WERI-Rb-1 (cell line): ENCODE results near the gene GLIS1.

Experiments
- DNase-seq: peaks from one replicate; pipeline ENCODE4 v3.0.0-alpha.2; 2020
- H3K27ac ChIP-seq: fragments of 250-450 bp; sonication (Bioruptor Pico); 2 replicates; pipeline ENCODE4 v1.5.1; 2020; ENCODE audit warnings: mild to moderate bottlenecking, moderate library complexity
- H3K27me3 ChIP-seq: fragments of 250-450 bp; sonication (Bioruptor Pico); 2 replicates; pipeline ENCODE4 v1.5.1; 2021; ENCODE audit warnings: mild to moderate bottlenecking, low read depth, moderate library complexity; ENCODE audit not compliant: insufficient read depth, severe bottlenecking
- H3K36me3 ChIP-seq: fragments of 250-450 bp; sonication (Bioruptor Pico); 2 replicates; pipeline ENCODE4 v1.5.1; 2020; ENCODE audit warnings: mild to moderate bottlenecking, moderate library complexity
- H3K4me3 ChIP-seq: 2 replicates; pipeline ENCODE4 v1.5.1; 2011; ENCODE audit warnings: low read depth, mild to moderate bottlenecking, control low read depth, low read length
- H3K9me3 ChIP-seq: fragments of 250-450 bp; sonication (Bioruptor Pico); 2 replicates; pipeline ENCODE4 v1.5.1; 2021; ENCODE audit warnings: mild to moderate bottlenecking, moderate library complexity; ENCODE audit not compliant: severe bottlenecking
- TF ChIP-seq, protein P1 (sequence below): IDR thresholded peaks from 2 replicates; pipeline ENCODE4 v1.5.1; 2011; ENCODE audit warnings: low read depth, mild to moderate bottlenecking, control low read depth, inconsistent platforms, low read length

The GLIS1 gene

DNA sequence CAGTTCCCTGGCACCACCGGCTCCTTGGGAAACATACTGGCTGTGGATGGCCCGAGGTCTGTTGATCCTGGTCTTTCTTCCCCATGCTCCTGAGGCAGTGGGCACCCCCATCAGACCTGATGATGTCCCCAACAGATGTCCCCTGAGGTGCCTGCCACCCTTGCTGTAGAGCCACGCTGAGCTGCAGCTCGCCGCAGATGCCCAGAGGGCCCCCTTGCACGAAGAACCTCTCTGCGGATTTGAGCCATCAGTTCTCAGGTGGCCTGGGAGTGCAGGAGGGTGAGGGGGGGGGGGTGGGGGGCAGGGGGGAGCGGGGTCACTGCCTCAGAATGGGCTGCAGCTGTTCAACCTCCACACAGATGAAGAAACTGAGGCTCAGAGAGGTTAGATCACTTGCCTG, 60.9 kb downstream of the GLIS1 start:
- TF ChIP-seq, protein P1, sequence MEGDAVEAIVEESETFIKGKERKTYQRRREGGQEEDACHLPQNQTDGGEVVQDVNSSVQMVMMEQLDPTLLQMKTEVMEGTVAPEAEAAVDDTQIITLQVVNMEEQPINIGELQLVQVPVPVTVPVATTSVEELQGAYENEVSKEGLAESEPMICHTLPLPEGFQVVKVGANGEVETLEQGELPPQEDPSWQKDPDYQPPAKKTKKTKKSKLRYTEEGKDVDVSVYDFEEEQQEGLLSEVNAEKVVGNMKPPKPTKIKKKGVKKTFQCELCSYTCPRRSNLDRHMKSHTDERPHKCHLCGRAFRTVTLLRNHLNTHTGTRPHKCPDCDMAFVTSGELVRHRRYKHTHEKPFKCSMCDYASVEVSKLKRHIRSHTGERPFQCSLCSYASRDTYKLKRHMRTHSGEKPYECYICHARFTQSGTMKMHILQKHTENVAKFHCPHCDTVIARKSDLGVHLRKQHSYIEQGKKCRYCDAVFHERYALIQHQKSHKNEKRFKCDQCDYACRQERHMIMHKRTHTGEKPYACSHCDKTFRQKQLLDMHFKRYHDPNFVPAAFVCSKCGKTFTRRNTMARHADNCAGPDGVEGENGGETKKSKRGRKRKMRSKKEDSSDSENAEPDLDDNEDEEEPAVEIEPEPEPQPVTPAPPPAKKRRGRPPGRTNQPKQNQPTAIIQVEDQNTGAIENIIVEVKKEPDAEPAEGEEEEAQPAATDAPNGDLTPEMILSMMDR: no peak
- H3K27me3 ChIP-seq: no peaks in the 10 kb centered on the region
- no peaks in the 10 kb centered on the region for H3K9me3 ChIP-seq

DNA sequence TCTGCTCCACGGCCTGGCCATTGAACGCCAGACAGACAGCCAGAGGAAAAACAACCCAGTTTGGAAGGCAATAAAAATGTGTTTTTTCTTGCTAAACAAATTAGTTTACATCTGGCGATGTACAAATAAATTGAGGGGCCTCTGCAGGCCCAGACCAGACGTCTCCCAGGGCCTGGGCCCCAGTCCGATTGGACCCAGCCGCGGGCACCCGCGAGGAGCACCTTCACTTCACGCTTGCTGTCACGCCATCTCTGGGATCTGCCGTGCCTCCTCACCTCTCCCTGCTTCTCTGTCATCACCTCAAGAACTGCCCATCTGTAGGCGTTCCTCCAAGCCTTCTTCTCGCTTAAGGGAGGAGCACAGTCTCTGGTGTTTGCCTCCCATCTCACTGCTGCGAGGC, 61.5 kb downstream of the GLIS1 start:
- DNase-seq: no peak
- TF ChIP-seq, protein P1: no peak
- no peaks in the 10 kb centered on the region for H3K27me3 ChIP-seq
- H3K27ac ChIP-seq: no peak overlapping the region
- no peaks in the 10 kb centered on the region for H3K9me3 ChIP-seq
- no peaks in the 10 kb centered on the region for H3K36me3 ChIP-seq
- no peak overlapping the region for H3K4me3 ChIP-seq

More for the DNA sequence above, 60.9 kb downstream of the GLIS1 start:
- no peak for DNase-seq
- Histone ChIP-seq H3K27ac (no peak overlapping the region), H3K36me3 (no peaks in the 10 kb centered on the region), H3K4me3 (no peak overlapping the region)

DNA sequence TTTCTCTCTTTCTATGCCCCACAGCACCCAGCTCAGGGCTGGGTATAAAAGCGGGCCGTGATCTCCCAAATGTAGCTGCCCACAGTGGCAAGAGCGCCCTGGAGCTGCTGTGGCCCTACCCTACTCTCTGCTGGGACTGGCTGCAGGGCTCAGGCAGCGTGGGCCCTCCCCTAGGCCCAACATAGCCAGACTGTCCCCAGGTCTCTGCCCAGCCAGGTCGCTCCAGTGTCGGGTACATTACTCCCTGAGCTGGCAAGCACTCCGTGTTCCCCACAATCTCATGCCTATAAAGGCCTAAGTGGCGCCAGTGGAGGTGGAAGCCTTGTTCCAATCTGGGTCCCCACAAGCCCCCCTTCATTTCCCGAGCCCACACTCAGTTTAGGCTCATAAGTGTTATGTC, 66.2 kb downstream of the GLIS1 start:
- TF ChIP-seq, protein P1: no peak

DNA sequence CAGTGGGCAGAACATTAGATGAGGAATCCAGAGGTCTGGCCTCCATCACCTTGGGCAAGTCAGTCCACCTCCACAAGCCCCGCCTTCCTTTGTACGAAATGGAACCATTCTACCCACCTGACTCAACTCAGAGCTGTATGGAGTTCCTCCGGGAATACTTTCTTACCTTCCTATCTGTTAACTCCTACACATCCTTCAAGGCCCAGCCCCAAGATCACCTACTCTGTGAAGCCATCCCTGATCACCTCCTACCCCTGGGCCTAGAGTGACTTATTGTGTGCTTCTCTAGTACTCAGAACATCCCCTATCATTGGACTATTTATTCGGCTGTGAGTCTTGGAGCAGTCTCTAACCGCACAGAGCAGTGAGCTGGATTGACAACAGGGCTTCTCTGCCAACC, 66.7 kb downstream of the GLIS1 start:
- no peak for DNase-seq
- TF ChIP-seq, protein P1: no peak
- Histone ChIP-seq H3K9me3 (no peaks in the 10 kb centered on the region), H3K4me3 (no peak overlapping the region), H3K27ac (no peak overlapping the region), H3K27me3 (no peaks in the 10 kb centered on the region), H3K36me3 (no peaks in the 10 kb centered on the region)

More for the DNA sequence above, 66.2 kb downstream of the GLIS1 start:
- DNase-seq: no peak
- Histone ChIP-seq H3K27ac (no peak overlapping the region), H3K36me3 (no peaks in the 10 kb centered on the region), H3K27me3 (no peaks in the 10 kb centered on the region), H3K9me3 (no peaks in the 10 kb centered on the region), H3K4me3 (no peak overlapping the region)

DNA sequence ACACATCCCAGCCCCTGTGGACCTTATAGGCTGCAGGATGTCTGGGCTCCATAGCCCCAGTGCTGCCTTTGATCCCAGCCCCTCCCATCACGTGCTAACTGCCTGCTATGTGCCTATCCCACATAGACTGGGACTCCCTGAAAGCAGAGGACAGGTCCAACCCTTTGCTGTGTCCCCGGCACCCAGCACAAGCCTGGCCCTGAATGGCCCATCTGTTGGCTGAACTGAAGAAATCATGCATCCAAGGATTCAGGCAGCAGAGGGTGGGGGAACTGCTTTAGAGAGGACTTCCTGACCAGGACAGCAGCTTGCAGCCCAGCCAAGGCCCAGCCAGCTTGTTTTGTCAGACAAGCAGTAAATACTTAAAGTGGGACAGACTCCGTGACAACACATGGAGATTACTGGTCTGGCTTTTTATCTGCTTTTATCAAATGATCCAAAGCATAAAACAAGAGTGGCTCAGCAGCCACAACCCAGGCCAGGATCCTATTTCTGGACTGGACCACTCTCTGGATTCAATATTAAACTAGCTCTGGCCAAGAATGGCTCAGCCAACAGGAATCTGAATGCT, 69.3 kb downstream of the GLIS1 start:
- Histone ChIP-seq H3K27me3 (no peaks in the 10 kb centered on the region), H3K9me3 (no peaks in the 10 kb centered on the region), H3K27ac (peak overlapping the region; percentile 35; the same call in 1 of the 2 replicates), H3K4me3 (no peak overlapping the region), H3K36me3 (no peaks in the 10 kb centered on the region)
- DNase-seq: peak; percentile 55
- TF ChIP-seq, protein P1: no peak

DNA sequence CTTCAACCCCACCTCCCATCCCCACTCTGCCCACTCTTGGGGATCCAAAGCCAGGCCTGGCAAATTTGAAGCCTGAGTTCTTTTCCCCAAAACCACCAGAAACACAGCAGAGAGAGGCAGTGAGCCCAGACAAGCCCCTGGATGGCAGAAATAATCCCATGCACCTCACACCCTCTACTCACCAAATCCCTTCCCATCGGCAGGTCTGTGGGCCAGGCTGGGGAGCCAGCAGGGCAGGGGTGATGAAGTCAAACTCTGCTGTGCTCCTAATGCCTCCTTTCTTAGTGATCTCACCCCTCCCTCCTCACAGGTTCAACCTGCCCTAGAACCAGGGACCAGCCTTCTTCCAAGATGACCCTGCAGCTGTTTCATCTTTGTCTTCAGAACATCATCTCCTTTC, 72.4 kb downstream of the GLIS1 start:
- no peak overlapping the region for H3K27ac ChIP-seq
- DNase-seq: no peak
- no peaks in the 10 kb centered on the region for H3K9me3 ChIP-seq
- H3K36me3 ChIP-seq: no peaks in the 10 kb centered on the region
- H3K27me3 ChIP-seq: no peaks in the 10 kb centered on the region
- no peak overlapping the region for H3K4me3 ChIP-seq
- TF ChIP-seq, protein P1: no peak
